Glutamatergic neuron (in vitro differentiated cells): ENCODE data around the gene IMPA2. TPM values are rescaled to one million over a fixed set of nuclear protein-coding genes. Genes with fewer than 3 reads are reported as not detected.

Source experiments
- DNase-seq: peaks from one replicate; pipeline ENCODE4 v3.0.0; 2022
- H3K27ac Mint-ChIP-seq: one replicate; pipeline ENCODE4 v1.8.0; 2020; ENCODE audit warnings: mild to moderate bottlenecking, mixed read lengths, inconsistent platforms; ENCODE audit not compliant: unreplicated experiment
- H3K27me3 Mint-ChIP-seq: one replicate; pipeline ENCODE4 v1.8.0; 2020; ENCODE audit warnings: mild to moderate bottlenecking, moderate library complexity, mixed read lengths, inconsistent platforms; ENCODE audit not compliant: unreplicated experiment
- H3K36me3 Mint-ChIP-seq: one replicate; pipeline ENCODE4 v1.8.0; 2020; ENCODE audit warnings: mild to moderate bottlenecking, mixed read lengths, inconsistent platforms; ENCODE audit not compliant: unreplicated experiment
- H3K4me1 Mint-ChIP-seq: one replicate; pipeline ENCODE4 v1.8.0; 2020; ENCODE audit warnings: mild to moderate bottlenecking, low read depth, mixed read lengths, inconsistent platforms; ENCODE audit not compliant: unreplicated experiment
- H3K4me3 Mint-ChIP-seq: one replicate; pipeline ENCODE4 v1.8.0; 2020; ENCODE audit warnings: mild to moderate bottlenecking, mixed read lengths, inconsistent platforms; ENCODE audit not compliant: unreplicated experiment
- H3K9me3 Mint-ChIP-seq: one replicate; pipeline ENCODE4 v1.8.0; 2020; ENCODE audit warnings: mild to moderate bottlenecking, moderate library complexity, mixed read lengths, inconsistent platforms; ENCODE audit not compliant: unreplicated experiment
- CTCF ChIP-seq: fragments of 200-600 bp; sonication (generic); IDR thresholded peaks from one replicate; pipeline ENCODE4 v1.5.0; 2021; ENCODE audit not compliant: partially characterized antibody, unreplicated experiment
- total RNA-seq: library from RNA; stranded (reverse); fragmentation: NEBNext Ultra II Directional; extraction: Animal tissue kit (Norgen Biotek cat#: 25700); gene quantifications from one replicate; pipeline ENCODE4 v1.2.1, GENCODE V29; 2021; ENCODE audit not compliant: unreplicated experiment

Gene IMPA2
- total RNA-seq, 1 donor from 2014 or later = 103 TPM

GRCh38 chr18:12000072-12000659 lies 18.9 kb downstream of the IMPA2 start:
- no peak for DNase-seq
- Mint-ChIP-seq H3K36me3 (no peaks in the 10 kb centered on the region), H3K9me3 (peaks cover 8% of the 10 kb centered on the region), H3K27ac (no peak overlapping the region), H3K4me1 (peaks cover 18% of the 10 kb centered on the region), H3K4me3 (no peak overlapping the region), H3K27me3 (peaks cover 2% of the 10 kb centered on the region)
- TF ChIP-seq CTCF = no peak

- peaks cover 10% of the 10 kb centered on the region for H3K4me1 Mint-ChIP-seq
- peaks cover 2% of the 10 kb centered on the region for H3K27me3 Mint-ChIP-seq
- no peak for TF ChIP-seq CTCF
- H3K27ac Mint-ChIP-seq = no peak overlapping the region
- H3K36me3 Mint-ChIP-seq = no peaks in the 10 kb centered on the region
- no peak for DNase-seq
- peaks cover 3% of the 10 kb centered on the region for H3K9me3 Mint-ChIP-seq
- H3K4me3 Mint-ChIP-seq = no peak overlapping the region
Observed at GRCh38 chr18:12001421-12001820, 20.1 kb downstream of the IMPA2 start.

GRCh38 chr18:12003894-12004293 lies 22.6 kb downstream of the IMPA2 start:
- TF ChIP-seq CTCF = no peak
- no peak overlapping the region for H3K4me3 Mint-ChIP-seq
- H3K27me3 Mint-ChIP-seq = no peaks in the 10 kb centered on the region

GRCh38 chr18:12005538-12006487 lies 24.5 kb downstream of the IMPA2 start:
- Mint-ChIP-seq H3K36me3 (no peaks in the 10 kb centered on the region), H3K27me3 (no peaks in the 10 kb centered on the region), H3K27ac (no peak overlapping the region), H3K4me1 (no peaks in the 10 kb centered on the region), H3K9me3 (peaks cover 4% of the 10 kb centered on the region), H3K4me3 (no peak overlapping the region)
- no peak for TF ChIP-seq CTCF
- DNase-seq = no peak

More at GRCh38 chr18:12003894-12004293, 22.6 kb downstream of the IMPA2 start:
- H3K9me3 Mint-ChIP-seq = peaks cover 3% of the 10 kb centered on the region
- peaks cover 2% of the 10 kb centered on the region for H3K4me1 Mint-ChIP-seq
- H3K36me3 Mint-ChIP-seq = no peaks in the 10 kb centered on the region
- no peak for DNase-seq
- no peak overlapping the region for H3K27ac Mint-ChIP-seq

- H3K4me1 Mint-ChIP-seq = no peaks in the 10 kb centered on the region
- peaks cover 4% of the 10 kb centered on the region for H3K9me3 Mint-ChIP-seq
- no peaks in the 10 kb centered on the region for H3K27me3 Mint-ChIP-seq
- H3K4me3 Mint-ChIP-seq = no peak overlapping the region
- H3K36me3 Mint-ChIP-seq = no peaks in the 10 kb centered on the region
- no peak for TF ChIP-seq CTCF
- DNase-seq = no peak
- H3K27ac Mint-ChIP-seq = no peak overlapping the region
Observed at GRCh38 chr18:12006488-12006840, 25.2 kb downstream of the IMPA2 start.
